Large intestine (tissue), 3 donors: ENCODE results near the gene LMTK2. TPM values are rescaled to one million over a fixed set of nuclear protein-coding genes. Genes with fewer than 3 reads are reported as not detected.

Experiments used
- DNase-seq, 2 donors: peaks; one replicate each; pipeline versions ENCODE4 v3.0.0 to v3.0.0-alpha.2; 2013
- H3K27ac ChIP-seq: one replicate; pipeline ENCODE4 v1.5.1; 2013; ENCODE audit warnings: low read length
- H3K27me3 ChIP-seq: 2 replicates; pipeline ENCODE4 v1.6.1; 2013; ENCODE audit warnings: low read length; ENCODE audit not compliant: control insufficient read depth, insufficient read depth
- H3K36me3 ChIP-seq: 2 replicates; pipeline ENCODE4 v1.6.1; 2013; ENCODE audit warnings: low read length; ENCODE audit not compliant: control insufficient read depth, insufficient read depth
- H3K4me1 ChIP-seq: one replicate; pipeline ENCODE4 v1.6.1; 2013; ENCODE audit warnings: low read length; ENCODE audit not compliant: control insufficient read depth, insufficient read depth
- H3K4me3 ChIP-seq: one replicate; pipeline ENCODE4 v1.5.1; 2013; ENCODE audit warnings: low read length
- H3K9me3 ChIP-seq: one replicate; pipeline ENCODE4 v1.6.1; 2013; ENCODE audit warnings: mild to moderate bottlenecking, low read depth, low read length, moderate library complexity; ENCODE audit not compliant: control insufficient read depth
- WGBS: methylation state at CpG from one replicate; pipeline ENCODE4 v1.1.5; 2013; ENCODE audit warnings: low lambda C conversion rate; ENCODE audit not compliant: insufficient coverage; 5-methylcytosine and 5-hydroxymethylcytosine counted together
- polyA plus RNA-seq: library from polyadenylated mRNA; unstranded; fragments of 120-200 nt; gene quantifications from one replicate; pipeline ENCODE4 v1.2.1, GENCODE V29; 2013

LMTK2 gene
- polyA plus RNA-seq, 1 donor, result 19.4 TPM

DNA sequence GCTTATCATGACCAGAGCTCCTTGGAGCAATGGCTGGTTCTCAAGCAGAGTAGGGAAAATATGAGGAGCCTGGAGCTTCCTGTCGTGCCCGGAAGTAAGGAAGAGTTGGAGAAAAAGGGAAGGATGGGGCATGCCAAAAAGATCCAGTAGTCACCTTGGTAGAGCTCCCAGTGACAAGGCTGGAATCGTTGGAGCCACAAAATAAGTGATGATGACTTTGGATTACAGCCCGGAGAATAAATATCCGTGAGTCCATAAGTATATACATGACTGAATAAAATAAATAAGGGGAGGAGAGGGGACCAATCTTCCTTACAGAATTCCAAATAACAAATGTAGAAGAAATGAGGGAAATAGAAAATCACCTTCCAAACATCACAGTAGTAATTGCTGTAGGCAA lies 29.3 kb downstream of the LMTK2 start:
- Histone ChIP-seq H3K27ac (no peak overlapping the region), H3K27me3 (no peaks in the 10 kb centered on the region), H3K4me1 (peaks cover 50% of the 10 kb centered on the region), H3K36me3 (peaks cover 21% of the 10 kb centered on the region), H3K4me3 (no peak overlapping the region), H3K9me3 (no peaks in the 10 kb centered on the region)
- DNase-seq, result no peak
- 60% methylated on average over 2 of the region's 5 CpGs for WGBS

GRCh38 chr7:98136423-98136822 lies 29.8 kb downstream of the LMTK2 start:
- no peaks in the 10 kb centered on the region for H3K27me3 ChIP-seq
- DNase-seq, result peak in 1 of 2 donors; percentile 25

GRCh38 chr7:98137134-98137825 lies 30.6 kb downstream of the LMTK2 start:
- no peak overlapping the region for H3K27ac ChIP-seq
- no peak for DNase-seq
- H3K4me1 ChIP-seq, result peaks cover 41% of the 10 kb centered on the region

More at GRCh38 chr7:98136423-98136822, 29.8 kb downstream of the LMTK2 start:
- Histone ChIP-seq H3K36me3 (peaks cover 22% of the 10 kb centered on the region), H3K27ac (no peak overlapping the region), H3K9me3 (no peaks in the 10 kb centered on the region), H3K4me3 (no peak overlapping the region), H3K4me1 (peaks cover 45% of the 10 kb centered on the region)
- no CpG with 5 or more reads among the region's 5 CpGs for WGBS

GRCh38 chr7:98137826-98138151 lies 31.1 kb downstream of the LMTK2 start:
- Histone ChIP-seq H3K36me3 (peaks cover 33% of the 10 kb centered on the region), H3K4me1 (peaks cover 36% of the 10 kb centered on the region), H3K27ac (no peak overlapping the region), H3K27me3 (no peaks in the 10 kb centered on the region), H3K4me3 (no peak overlapping the region), H3K9me3 (no peaks in the 10 kb centered on the region)
- DNase-seq, result no peak
- WGBS, result no CpG with 5 or more reads among the region's 4 CpGs

More at GRCh38 chr7:98137134-98137825, 30.6 kb downstream of the LMTK2 start:
- Histone ChIP-seq H3K9me3 (no peaks in the 10 kb centered on the region), H3K36me3 (peaks cover 28% of the 10 kb centered on the region), H3K27me3 (no peaks in the 10 kb centered on the region), H3K4me3 (no peak overlapping the region)
- WGBS, result 83% methylated on average over 1 of the region's 4 CpGs

- Histone ChIP-seq H3K36me3 (peaks cover 40% of the 10 kb centered on the region), H3K4me3 (no peak overlapping the region), H3K9me3 (no peaks in the 10 kb centered on the region), H3K4me1 (peaks cover 27% of the 10 kb centered on the region), H3K27ac (no peak overlapping the region), H3K27me3 (no peaks in the 10 kb centered on the region)
- DNase-seq, result no peak
- WGBS, result no CpG with 5 or more reads among the region's 6 CpGs
Observed at GRCh38 chr7:98138672-98139071, 32.0 kb downstream of the LMTK2 start.

DNA sequence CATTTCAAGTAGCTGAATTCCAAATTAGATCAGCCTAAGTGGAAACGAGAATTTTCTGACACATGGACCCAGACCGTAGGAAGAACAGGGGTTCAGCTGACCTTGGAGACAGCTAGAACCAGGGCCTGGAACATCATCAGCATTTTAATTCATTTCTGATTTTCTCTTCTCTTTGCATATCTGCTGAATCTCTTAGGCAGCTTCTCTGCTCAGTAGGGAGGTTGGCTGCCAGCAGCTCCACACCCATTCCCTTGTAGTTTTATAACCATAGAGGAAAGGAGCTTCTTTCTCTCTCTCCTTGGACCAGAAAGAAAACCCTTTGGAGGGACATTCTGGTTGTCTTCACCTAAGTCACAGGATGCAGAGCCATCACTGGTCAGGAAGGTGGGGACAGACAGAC lies 36.0 kb downstream of the LMTK2 start:
- Histone ChIP-seq H3K27me3 (no peaks in the 10 kb centered on the region), H3K27ac (no peak overlapping the region), H3K36me3 (peaks cover 49% of the 10 kb centered on the region), H3K9me3 (no peaks in the 10 kb centered on the region), H3K4me1 (no peaks in the 10 kb centered on the region), H3K4me3 (no peak overlapping the region)
- DNase-seq, result no peak
- no CpG with 5 or more reads among the region's 2 CpGs for WGBS

- Histone ChIP-seq H3K36me3 (peaks cover 37% of the 10 kb centered on the region), H3K9me3 (no peaks in the 10 kb centered on the region), H3K4me1 (peaks cover 5% of the 10 kb centered on the region), H3K27me3 (no peaks in the 10 kb centered on the region), H3K27ac (peak overlapping the region; percentile 62), H3K4me3 (no peak overlapping the region)
- WGBS, result no CpG with 5 or more reads among the region's 5 CpGs
- DNase-seq, result no peak
Observed at GRCh38 chr7:98148607-98149006, 41.9 kb downstream of the LMTK2 start.

DNA sequence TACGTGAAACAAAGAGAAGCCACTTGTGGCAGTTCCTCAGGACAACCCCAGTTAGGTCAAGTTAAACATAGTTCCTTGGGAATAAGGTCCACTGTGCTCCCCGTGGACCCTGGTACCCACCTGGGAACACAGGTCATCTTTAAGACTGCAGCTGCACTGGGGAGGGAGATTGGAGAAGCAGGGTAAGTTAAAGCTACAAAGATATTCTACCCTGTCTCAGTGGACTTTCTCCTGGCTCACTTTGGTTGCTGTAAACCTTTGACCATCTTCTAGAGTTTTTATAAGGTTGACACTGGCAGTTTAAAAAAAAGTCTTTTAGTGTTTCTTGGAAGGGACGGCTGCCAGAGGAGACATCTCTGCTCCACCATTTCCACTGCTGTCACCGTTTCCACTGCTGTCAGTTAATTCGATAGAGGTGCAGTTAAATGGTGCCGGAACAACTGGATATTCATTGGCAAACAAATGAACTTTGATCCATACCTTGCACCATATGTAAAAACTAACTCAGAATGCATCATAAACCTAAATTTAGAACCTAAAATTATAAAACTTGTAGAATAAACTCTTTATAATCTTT lies 42.5 kb downstream of the LMTK2 start:
- 0% methylated on average over 1 of the region's 6 CpGs for WGBS
- no peak overlapping the region for H3K4me3 ChIP-seq
- peaks cover 35% of the 10 kb centered on the region for H3K36me3 ChIP-seq
- no peaks in the 10 kb centered on the region for H3K27me3 ChIP-seq
- peak; percentile 52 to 85 for DNase-seq
- peaks cover 5% of the 10 kb centered on the region for H3K4me1 ChIP-seq
- H3K9me3 ChIP-seq, result no peaks in the 10 kb centered on the region
- H3K27ac ChIP-seq, result peak overlapping the region; percentile 62

GRCh38 chr7:98151884-98152283 lies 45.2 kb downstream of the LMTK2 start:
- no peaks in the 10 kb centered on the region for H3K9me3 ChIP-seq
- 100% methylated on average over 1 of the region's 5 CpGs for WGBS
- H3K36me3 ChIP-seq, result peaks cover 55% of the 10 kb centered on the region
- no peaks in the 10 kb centered on the region for H3K27me3 ChIP-seq
- H3K4me1 ChIP-seq, result peaks cover 5% of the 10 kb centered on the region
- DNase-seq, result no peak
- no peak overlapping the region for H3K27ac ChIP-seq
- H3K4me3 ChIP-seq, result no peak overlapping the region

GRCh38 chr7:98156700-98157099 lies 50.0 kb downstream of the LMTK2 start:
- H3K27ac ChIP-seq, result no peak overlapping the region
- DNase-seq, result no peak
- no peaks in the 10 kb centered on the region for H3K27me3 ChIP-seq
- H3K4me3 ChIP-seq, result no peak overlapping the region
- H3K36me3 ChIP-seq, result peaks cover 65% of the 10 kb centered on the region
- H3K4me1 ChIP-seq, result no peaks in the 10 kb centered on the region
- H3K9me3 ChIP-seq, result no peaks in the 10 kb centered on the region
- no CpG with 5 or more reads among the region's 5 CpGs for WGBS

GRCh38 chr7:98157761-98158160 lies 51.1 kb downstream of the LMTK2 start:
- Histone ChIP-seq H3K4me3 (no peak overlapping the region), H3K27ac (no peak overlapping the region), H3K27me3 (no peaks in the 10 kb centered on the region), H3K9me3 (no peaks in the 10 kb centered on the region), H3K36me3 (peaks cover 54% of the 10 kb centered on the region), H3K4me1 (no peaks in the 10 kb centered on the region)
- DNase-seq, result no peak
- no CpG with 5 or more reads among the region's 4 CpGs for WGBS
